ENCODE results near the gene TGFBR2.

TGFBR2 gene

DNA sequence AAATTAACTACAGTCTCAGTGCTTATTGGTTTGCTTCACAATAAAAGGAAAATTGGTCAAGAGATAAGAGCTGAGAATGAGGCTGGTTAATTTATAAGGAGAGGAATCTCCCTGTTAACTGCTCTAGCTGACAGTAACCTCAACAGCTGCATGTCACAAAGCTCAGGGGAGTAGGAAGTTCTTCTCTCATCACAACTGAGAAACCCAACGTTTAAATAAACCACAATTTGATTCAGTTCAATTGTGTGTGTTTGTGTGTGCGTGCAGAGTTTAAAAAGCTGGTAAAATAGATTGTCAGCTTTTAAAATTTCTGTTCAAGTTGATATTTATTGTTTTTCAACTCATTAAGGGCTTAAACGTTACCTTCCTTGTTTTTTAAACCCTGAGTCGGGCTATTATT lies 3.5 kb upstream of the TGFBR2 start:
- DNase-seq = no peak

- DNase-seq = no peak
Observed at GRCh38 chr3:30604093-30604492, 2.3 kb upstream of the TGFBR2 start.

DNA sequence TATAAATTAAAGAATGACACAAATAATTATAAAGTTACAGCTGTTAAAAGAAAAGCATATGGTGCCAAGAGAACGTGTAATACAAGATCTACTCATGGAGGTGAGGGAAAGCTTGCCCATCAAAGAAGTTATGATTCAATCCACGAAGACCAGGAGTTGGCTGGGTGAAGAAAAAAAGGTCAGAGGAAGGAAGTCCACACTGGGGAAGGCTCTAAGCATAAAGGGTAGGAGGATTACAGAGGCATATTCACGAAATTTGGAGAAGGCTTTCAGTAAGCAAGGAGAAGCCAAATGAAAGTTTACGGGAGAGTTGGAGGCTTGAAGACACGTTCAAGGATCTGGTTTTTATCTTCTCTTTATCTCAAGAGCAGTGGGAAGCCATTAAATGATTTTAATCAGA lies 1.8 kb upstream of the TGFBR2 start:
- no peak for DNase-seq

DNA sequence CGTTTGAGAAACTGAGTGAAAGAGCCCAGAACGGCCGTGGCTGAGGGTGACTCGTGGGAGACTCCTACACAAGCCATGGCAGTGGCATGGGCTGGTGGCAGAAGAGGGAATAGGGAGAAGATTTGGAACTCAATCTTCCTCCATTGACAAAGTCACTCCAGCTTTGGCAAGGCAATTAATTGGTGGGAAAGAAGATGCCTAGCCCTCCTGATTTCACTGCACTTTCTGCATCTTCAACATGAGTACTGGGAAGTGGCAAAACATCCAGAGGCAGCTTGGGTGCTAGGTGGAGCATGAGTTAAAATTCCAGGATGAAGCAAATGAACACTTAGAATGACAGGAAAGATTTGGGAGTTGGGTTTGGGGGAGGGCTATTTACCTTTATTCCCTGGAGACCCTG lies 1.4 kb upstream of the TGFBR2 start:
- DNase-seq = no peak

DNA sequence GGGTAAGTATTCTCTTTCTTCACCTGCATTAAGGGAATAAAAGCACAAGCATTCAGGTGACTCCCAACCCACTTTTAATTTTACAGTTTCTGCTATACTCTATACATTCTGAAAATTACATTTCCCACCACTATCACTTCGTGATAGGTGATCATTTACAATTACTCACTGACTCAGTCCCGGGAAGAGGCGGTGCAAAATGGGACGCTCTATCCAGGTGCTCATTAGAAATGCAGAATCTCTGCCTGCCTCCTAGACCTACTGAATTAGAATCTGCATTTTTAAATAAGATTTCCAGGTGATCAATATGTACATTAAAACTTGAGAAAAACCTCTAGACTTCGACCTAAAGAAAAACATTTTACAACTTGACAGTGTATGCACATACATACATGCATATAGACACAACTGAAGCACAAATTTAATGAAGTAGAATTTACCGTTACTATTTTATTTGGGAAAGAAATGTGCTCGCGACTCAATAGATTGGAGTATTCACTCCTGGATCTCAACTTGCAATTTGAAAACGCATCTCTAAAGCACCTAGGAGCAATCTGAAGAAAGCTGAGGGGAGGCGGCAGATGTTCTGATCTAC lies 598 bp upstream of the TGFBR2 start:
- no peak for DNase-seq

GRCh38 chr3:30607032-30607833 lies 832 bp downstream of the TGFBR2 start:
- DNase-seq = peak in 22 of 58 donors; percentile 2 to 23 (median 10)

DNA sequence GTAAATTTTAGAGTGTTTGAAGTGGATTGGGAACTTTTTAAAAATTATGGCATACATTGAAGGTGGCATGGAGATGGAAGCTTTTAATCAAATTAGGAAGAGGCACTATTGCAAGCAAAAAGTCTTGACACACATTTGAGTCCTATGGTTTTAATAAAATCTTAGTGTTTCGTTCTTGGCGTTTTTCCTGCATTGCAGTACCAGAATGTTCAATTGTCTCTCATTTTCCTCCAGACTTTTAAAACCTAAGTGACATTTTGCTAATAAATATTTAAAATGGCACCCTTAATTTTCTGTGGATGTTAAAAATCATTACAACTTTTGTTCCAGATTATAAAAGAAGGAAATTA lies 2.2 kb downstream of the TGFBR2 start:
- DNase-seq = no peak

DNA sequence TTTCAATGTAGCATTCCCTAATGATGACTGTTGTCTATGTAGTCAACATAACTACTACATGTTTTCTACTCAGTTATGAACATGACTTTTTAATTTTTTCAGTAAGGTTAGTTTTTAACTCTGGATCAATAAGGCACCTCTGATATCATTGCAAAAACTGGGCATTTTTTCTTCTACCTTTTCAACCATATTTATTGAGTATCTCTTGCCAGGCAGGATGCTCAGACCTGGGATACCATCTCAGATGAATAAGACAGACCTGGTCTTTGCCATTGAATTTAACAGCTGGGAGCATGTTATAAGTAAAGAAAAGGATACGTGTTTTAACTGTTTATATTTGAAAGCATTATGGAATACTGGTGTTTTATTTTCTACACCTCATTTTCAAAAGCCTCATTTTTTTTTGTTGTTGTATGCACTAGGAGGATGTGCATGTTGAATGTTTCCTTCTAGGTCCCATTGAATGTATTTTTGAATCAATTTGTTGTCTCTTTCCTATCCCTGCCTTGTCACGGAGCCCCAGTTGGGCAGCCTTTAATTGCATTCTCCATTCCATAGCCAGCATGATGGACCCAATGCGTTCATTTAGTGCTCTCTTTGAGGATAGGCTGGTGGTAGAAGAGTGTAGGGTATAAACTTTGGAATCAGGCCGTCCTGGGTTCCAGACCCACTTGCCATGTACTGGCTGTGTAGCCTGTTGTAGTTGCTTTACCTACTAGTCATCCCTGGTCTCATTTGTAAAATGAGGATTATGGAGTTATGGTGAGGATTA lies 3.7 kb downstream of the TGFBR2 start:
- DNase-seq = no peak

DNA sequence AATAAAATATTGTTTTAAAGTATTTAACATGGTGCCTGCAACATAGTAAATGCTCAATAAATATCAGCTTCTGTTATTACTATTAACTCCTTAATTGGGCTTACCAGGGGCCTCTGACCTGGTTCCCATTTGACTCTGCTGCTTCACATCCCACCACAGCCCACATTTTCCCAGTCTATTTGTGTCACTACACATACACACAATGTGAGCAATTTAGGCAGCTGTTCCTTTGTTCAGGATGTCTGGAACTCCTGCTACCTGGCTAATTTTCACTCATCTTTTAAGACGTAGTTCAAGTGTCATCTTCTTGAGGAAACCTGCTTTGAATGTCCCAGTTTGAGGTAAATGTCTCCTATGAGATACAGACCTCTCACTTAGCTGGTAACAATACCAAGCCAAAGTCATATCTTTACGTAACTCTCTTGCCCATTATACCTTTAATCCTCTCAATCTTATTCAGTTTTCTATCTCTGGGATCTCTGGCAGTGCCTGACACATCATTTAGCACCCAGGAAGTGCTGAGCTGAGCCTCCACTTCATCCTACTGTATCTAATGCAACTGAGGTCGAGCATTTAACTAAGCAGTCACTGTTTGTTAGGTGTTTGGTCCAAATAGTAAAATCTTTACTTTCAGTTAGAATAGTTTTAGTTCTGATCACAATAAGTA lies 4.4 kb downstream of the TGFBR2 start:
- no peak for DNase-seq

DNA sequence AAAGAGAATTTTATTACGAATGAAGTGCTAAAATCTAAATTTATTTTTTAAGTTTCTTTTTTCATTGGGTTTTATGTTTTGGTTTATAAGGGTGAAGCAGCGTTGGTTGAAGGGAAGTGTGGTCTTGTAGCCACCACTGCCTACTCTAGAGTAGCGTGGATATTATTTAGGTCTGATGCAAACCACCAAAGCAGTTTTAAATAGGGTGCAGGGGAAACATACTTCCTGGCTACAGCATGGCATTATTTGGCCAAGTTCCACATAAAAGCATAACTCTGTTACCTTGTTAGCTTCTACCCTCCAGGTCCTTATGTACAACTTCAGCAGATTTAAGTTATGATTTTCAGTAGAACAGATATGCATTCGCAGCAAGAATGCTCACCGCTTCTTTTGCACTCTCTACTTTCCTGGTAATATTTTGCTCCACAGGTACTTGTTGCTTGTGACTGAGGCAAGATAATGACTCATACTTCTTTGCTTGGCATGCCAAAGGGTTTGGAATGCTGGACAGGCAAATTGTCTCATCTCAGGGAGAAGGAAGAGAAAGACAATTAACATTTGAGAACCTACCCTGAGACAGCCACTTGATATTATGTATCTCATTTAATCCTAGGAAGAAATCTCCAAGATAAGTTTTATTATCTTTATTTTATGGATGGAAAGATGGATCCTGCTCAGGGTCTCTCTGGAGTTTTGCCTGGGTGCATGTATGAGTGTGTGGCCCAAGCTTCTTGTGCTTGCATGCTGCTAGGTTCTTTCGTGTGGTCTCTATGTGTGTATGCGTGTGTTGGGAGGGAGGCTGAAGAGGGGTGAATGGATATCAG lies 5.4 kb downstream of the TGFBR2 start:
- DNase-seq = no peak

GRCh38 chr3:30612437-30613132 lies 6.2 kb downstream of the TGFBR2 start:
- no peak for DNase-seq

GRCh38 chr3:30613133-30613825 lies 6.9 kb downstream of the TGFBR2 start:
- no peak for DNase-seq

- no peak for DNase-seq
Observed at GRCh38 chr3:30614373-30614772, 8.0 kb downstream of the TGFBR2 start.

DNA sequence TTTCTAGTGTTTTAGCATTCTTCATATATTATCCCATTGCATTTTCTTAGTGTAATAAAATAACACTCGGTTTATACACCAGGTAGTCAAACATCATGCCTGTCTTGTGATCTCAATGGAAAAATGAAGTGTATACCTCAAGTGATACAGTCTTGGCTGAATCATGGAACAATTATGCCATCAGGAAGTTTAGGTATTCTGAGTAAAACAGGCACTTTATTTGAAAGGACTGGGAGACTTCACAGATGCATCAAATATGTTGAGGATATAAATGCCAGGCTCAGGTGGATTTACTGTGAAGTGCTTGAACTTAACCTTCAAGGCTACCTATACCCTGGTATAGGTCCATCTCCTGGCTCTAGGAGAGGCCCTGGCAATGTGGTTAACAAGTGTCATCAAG lies 8.5 kb downstream of the TGFBR2 start:
- no peak for DNase-seq

DNA sequence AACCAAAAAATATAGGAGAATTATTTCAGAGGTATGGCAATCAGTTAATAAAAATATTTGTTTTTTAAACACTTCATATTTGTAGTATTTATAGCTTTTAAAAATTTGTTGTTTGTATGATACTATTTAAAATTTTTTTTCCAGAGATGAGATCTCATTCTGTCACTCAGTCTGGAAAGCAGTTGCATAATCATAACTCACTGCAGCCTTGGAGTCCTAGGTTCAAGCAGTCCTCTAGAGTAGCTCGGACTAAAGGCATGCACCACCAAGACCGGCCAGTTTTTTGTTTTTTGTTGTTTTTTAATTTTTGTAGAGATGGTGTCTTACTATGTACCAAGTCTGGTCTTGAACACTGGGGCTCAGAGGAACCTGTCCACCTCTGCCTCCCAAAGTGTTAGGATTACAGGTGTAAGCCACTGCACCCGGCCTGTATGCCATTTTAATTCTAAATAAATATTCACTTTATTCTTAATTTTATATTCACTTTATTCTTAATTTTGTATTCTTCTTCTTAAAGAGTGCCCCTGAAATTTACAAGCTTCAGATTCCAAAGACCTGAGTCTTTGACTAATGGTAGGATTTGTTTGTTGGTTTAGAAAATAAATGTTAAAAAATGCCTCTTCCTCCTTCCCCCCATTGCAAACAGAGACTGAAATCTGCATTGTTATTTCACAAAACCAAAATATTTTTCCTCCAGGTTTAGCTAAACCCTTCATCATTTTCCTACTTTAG lies 9.4 kb downstream of the TGFBR2 start:
- DNase-seq = no peak

DNA sequence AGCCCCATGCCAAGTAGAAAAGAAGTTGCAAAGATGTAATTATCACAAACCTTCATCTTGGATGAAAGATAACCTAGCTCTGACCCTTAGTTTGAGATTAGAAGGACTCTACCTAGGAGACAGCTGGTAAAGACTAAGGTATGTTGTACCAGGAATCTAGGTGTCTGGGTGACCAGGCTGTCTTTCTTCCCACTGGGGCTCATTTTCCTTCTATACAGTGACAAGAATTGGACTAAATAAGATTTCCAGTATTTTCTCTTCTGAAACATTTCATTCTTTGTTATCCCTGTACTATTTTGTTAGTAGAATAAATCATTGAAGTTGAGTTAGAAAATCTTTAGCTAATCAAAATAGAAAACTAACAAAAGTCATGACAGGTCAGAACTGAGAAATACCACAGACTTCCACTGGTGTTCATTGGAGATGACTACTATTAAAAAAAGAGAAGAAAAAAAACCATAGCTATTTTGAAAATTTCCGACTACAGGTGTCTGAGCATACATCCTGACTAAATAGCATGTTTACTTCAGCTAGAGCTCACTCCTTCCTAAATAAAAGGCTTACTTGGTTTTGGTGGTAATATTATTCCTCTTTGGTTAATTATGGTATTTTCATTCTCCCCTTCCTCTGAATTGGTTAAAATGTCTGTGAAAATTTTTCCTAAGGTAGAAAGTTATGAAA lies 10.1 kb downstream of the TGFBR2 start:
- DNase-seq = no peak

- DNase-seq = no peak
Observed at GRCh38 chr3:30617069-30617468, 10.7 kb downstream of the TGFBR2 start.

DNA sequence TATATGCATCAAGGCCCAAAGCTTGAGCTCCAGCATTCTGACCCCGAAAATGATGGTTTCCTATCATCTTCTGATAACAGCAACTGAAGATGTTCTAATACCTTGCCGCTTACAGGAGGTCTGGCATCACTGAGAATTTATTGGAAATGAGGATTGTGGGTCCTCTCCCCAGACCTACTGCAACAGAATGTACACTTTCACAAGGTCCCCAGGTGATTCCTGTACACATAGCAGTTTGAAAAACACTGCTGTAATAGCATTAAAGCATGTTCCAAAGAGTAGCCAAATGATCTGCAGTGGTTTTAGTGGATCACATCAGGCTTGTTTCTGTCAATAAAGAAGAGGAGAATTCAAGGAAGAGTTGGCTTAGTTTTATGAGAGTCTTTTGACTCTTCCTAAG lies 11.3 kb downstream of the TGFBR2 start:
- DNase-seq = no peak

- DNase-seq = no peak
Observed at GRCh38 chr3:30618526-30618925, 12.1 kb downstream of the TGFBR2 start.
